Stomach (tissue), 4 donors: ENCODE results near the gene NUDT5.

Source experiments
- CTCF ChIP-seq, 7 experiments: fragments of 450-650 bp in 4 of 7; fragments of 200-600 bp in 3 of 7; sonication (generic) in 3 of 7; IDR thresholded peaks; one replicate each; pipeline ENCODE4 v1.5.1; 2016 to 2019; ENCODE audit warnings: antibody characterized with exemption in 7 of 7, control low read depth in 2 of 7, mild to moderate bottlenecking in 1 of 7
- POLR2AphosphoS5 ChIP-seq, 3 donors: sonication (generic); formaldehyde crosslinking; IDR thresholded peaks; one replicate each; pipeline ENCODE4 v1.6.1; 2016; ENCODE audit warnings: antibody characterized with exemption in 3 of 3

DNA sequence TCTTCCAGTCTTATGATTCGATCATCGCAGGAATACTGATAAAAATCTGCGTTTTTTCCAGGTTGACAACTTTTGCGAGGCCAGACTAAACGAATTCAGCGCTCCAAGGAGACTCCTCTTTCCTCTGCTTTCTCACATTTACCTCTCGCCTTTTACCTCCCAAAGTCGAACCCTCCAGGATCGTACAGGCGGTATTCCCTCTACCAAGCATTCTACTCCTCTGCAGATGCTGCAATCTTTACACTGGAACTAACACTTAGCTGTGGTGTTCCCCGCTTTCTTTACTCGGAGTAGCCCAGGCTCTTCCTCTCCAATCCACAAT, 449 bp downstream of the NUDT5 start:
- TF ChIP-seq CTCF (IDR thresholded peaks at IDR 0.05) (no peak), POLR2AphosphoS5 (IDR thresholded peaks at IDR 0.05) (no peak)
